BE2C (cell line): Measurements from ENCODE around the gene PPP1R12C.

Experiments used
- DNase-seq: peaks from one replicate; pipeline ENCODE4 v3.0.0-alpha.2; 2020
- H3K27me3 ChIP-seq: fragments of 250-450 bp; sonication (Bioruptor Pico); 2 replicates; pipeline ENCODE4 v1.5.1; 2020; ENCODE audit warnings: mild to moderate bottlenecking
- H3K36me3 ChIP-seq: fragments of 250-450 bp; sonication (Bioruptor Pico); 2 replicates; pipeline ENCODE4 v1.5.1; 2020; ENCODE audit warnings: mild to moderate bottlenecking
- H3K4me1 ChIP-seq: fragments of 250-450 bp; sonication (Bioruptor Pico); 2 replicates; pipeline ENCODE4 v1.5.1; 2020
- H3K4me3 ChIP-seq: 2 replicates; pipeline ENCODE4 v1.5.1; 2011; ENCODE audit warnings: low read depth, low read length
- H3K9me3 ChIP-seq: fragments of 250-450 bp; sonication (Bioruptor Pico); 2 replicates; pipeline ENCODE4 v1.5.1; 2020
- CTCF ChIP-seq: IDR thresholded peaks from 2 replicates; pipeline ENCODE4 v1.5.1; 2012; ENCODE audit warnings: mild to moderate bottlenecking, low read depth, low read length

The PPP1R12C gene

GRCh38 chr19:55041244-55041626, 76.2 kb downstream of the PPP1R12C start:
- Histone ChIP-seq H3K9me3 (no peaks in the 10 kb centered on the region), H3K36me3 (peaks cover 13% of the 10 kb centered on the region), H3K27me3 (no peaks in the 10 kb centered on the region), H3K4me1 (no peaks in the 10 kb centered on the region), H3K4me3 (no peak overlapping the region)
- no peak for TF ChIP-seq CTCF
- no peak for DNase-seq
